Upper lobe of left lung (tissue), 4 donors: Measurements from ENCODE around the gene CDC26.

Source experiments
- CTCF ChIP-seq, 6 experiments: fragments of 450-650 bp in 4 of 6; fragments of 200-600 bp in 2 of 6; sonication (generic) in 2 of 6; IDR thresholded peaks; one replicate each; pipeline ENCODE4 v1.5.1; 2016 to 2019; ENCODE audit warnings: antibody characterized with exemption in 6 of 6
- EP300 ChIP-seq, 4 donors: sonication (generic); formaldehyde crosslinking; IDR thresholded peaks; one replicate each; pipeline ENCODE4 v1.5.1; 2017; ENCODE audit warnings: antibody characterized with exemption in 4 of 4, control low read depth in 2 of 4
- POLR2A ChIP-seq, 4 donors: fragments of 450-650 bp; IDR thresholded peaks; one replicate each; pipeline ENCODE4 v1.5.1; 2016 to 2017; ENCODE audit warnings: antibody characterized with exemption in 4 of 4, mild to moderate bottlenecking in 2 of 4
- POLR2AphosphoS5 ChIP-seq, 2 donors: sonication (generic); formaldehyde crosslinking; IDR thresholded peaks; one replicate each; pipeline ENCODE4 v1.5.1; 2017; ENCODE audit warnings: antibody characterized with exemption in 2 of 2

GRCh38 chr9:113223963-113224362 is 51.4 kb downstream of the CDC26 start:
- TF ChIP-seq CTCF (IDR thresholded peaks at IDR 0.05) (no peak), POLR2A (IDR thresholded peaks at IDR 0.05) (no peak), POLR2AphosphoS5 (IDR thresholded peaks at IDR 0.05) (no peak), EP300 (IDR thresholded peaks at IDR 0.05) (no peak)
